Endothelial cell of umbilical vein (primary cell): ENCODE results near the gene UGCG. TPM values are rescaled to one million over a fixed set of nuclear protein-coding genes. Genes with fewer than 3 reads are reported as not detected.
"Not testable (repeated sequence)": the region's sequence is repeated elsewhere in the genome, so short reads cannot be mapped to it uniquely, and the experiment has no call there.

Source experiments
- BruUV-seq: library from RNA; stranded (reverse); fragments of 400-500 nt; replicated peaks from 2 replicates; lab custom pipeline; 2021; lab: Mats Ljungman, UMichigan
- CTCF ChIA-PET: fragments of 300-600, 350-600 bp; sonication (Branson Sonifier 250); formaldehyde crosslinking; loops from one replicate; lab custom pipeline; 2021; ENCODE audit warnings: antibody characterized with exemption, inconsistent platforms; lab: Charles Lee
- POLR2A ChIA-PET: fragments of 300-600, 350-600 bp; sonication (Branson Sonifier 250); formaldehyde crosslinking; loops from one replicate; lab custom pipeline; 2021; ENCODE audit warnings: antibody characterized with exemption, inconsistent platforms; lab: Charles Lee
- DNase-seq: peaks from one replicate; pipeline ENCODE4 v3.0.0-alpha.2; 2011; ENCODE audit warnings: low read depth, low spot score
- FAIRE-seq: peaks from 2 replicates; lab custom pipeline; 2011; peaks lifted over from hg19 to GRCh38; lab: Jason Lieb, UNC
- H2AFZ ChIP-seq: 2 replicates; pipeline ENCODE4 v1.6.0; 2012; ENCODE audit warnings: low read depth, low read length, control low read depth, inconsistent platforms
- H3K27ac ChIP-seq: 2 replicates; pipeline ENCODE4 v1.5.1; 2011; ENCODE audit warnings: low read depth, mild to moderate bottlenecking, control low read depth, low read length, moderate library complexity; ENCODE audit not compliant: insufficient read depth
- H3K27me3 ChIP-seq, 2 experiments: 2 replicates each; pipeline versions ENCODE4 v1.6.0 to v1.6.1; 2011; ENCODE audit warnings: low read length in 2 of 2, mixed read lengths in 1 of 2; ENCODE audit not compliant: control insufficient read depth in 2 of 2, insufficient read depth in 2 of 2
- H3K36me3 ChIP-seq, 2 experiments: 2 replicates in 1 of 2; 3 replicates in 1 of 2; pipeline ENCODE4 v1.5.1; 2011; ENCODE audit warnings: low read length in 2 of 2, mild to moderate bottlenecking in 1 of 2, moderate library complexity in 1 of 2; ENCODE audit not compliant: control insufficient read depth in 2 of 2, insufficient read depth in 2 of 2; ENCODE audit errors: extremely low read depth in 1 of 2
- H3K4me1 ChIP-seq: 3 replicates; pipeline ENCODE4 v1.5.1; 2011; ENCODE audit warnings: mild to moderate bottlenecking, low read length; ENCODE audit not compliant: control insufficient read depth, insufficient read depth; ENCODE audit errors: extremely low read depth
- H3K4me2 ChIP-seq: 2 replicates; pipeline ENCODE4 v1.6.1; 2011; ENCODE audit warnings: low read length, control low read depth, mixed read lengths; ENCODE audit not compliant: insufficient read depth
- H3K4me3 ChIP-seq, 3 experiments: fragments of 200-600 bp in 1 of 3; sonication (generic), shearing (Covaris generic) in 1 of 3; replicated peaks in 1 of 3; 2 replicates each; pipeline ENCODE4 v1.5.1; 2011 to 2016; ENCODE audit warnings: control low read depth in 3 of 3, low read length in 3 of 3, mild to moderate bottlenecking in 2 of 3, inconsistent platforms in 1 of 3, low read depth in 1 of 3, moderate library complexity in 1 of 3; ENCODE audit not compliant: insufficient read depth in 1 of 3
- H3K79me2 ChIP-seq: 2 replicates; pipeline ENCODE4 v1.6.0; 2012; ENCODE audit warnings: low read length, inconsistent platforms; ENCODE audit not compliant: control insufficient read depth, insufficient read depth
- H3K9ac ChIP-seq: replicated peaks from 2 replicates; pipeline ENCODE3; 2011; ENCODE audit warnings: low read length, control low read depth; ENCODE audit not compliant: insufficient read depth; ENCODE audit errors: extremely low read depth
- H3K9me1 ChIP-seq: replicated peaks from 3 replicates; pipeline ENCODE4 v1.6.0; 2011; ENCODE audit warnings: mild to moderate bottlenecking, low read length; ENCODE audit not compliant: control insufficient read depth, insufficient read depth; ENCODE audit errors: extremely low read depth
- H3K9me3 ChIP-seq: replicated peaks from 2 replicates; pipeline ENCODE4 v1.5.1; 2012; ENCODE audit warnings: low read length, inconsistent platforms; ENCODE audit not compliant: control insufficient read depth, insufficient read depth
- H4K20me1 ChIP-seq: replicated peaks from 2 replicates; pipeline ENCODE3; 2011; ENCODE audit warnings: mild to moderate bottlenecking, low read length; ENCODE audit not compliant: control insufficient read depth, insufficient read depth; ENCODE audit errors: extremely low read depth
- EZH2 ChIP-seq: IDR thresholded peaks from 2 replicates; pipeline ENCODE4 v1.6.1; 2012; ENCODE audit warnings: borderline replicate concordance, low read depth, mild to moderate bottlenecking, moderate library complexity, low read length, inconsistent platforms; ENCODE audit not compliant: severe bottlenecking
- MYC ChIP-seq: IDR thresholded peaks from one replicate; pipeline ENCODE4 v1.6.1; 2011; ENCODE audit warnings: mild to moderate bottlenecking, low read depth, low read length
- dilution Hi-C: fragments of 300-500 bp; cut with MboI; formaldehyde crosslinking; loops from one replicate; pipeline ENCODE4 v1.15.0; 2019; ENCODE audit warnings: low sequenced_read_pairs; ENCODE audit not compliant: extremely low pct_ligation_motif_present
- intact Hi-C: fragments of 100-400 bp; cut with micrococcal nuclease; formaldehyde crosslinking; loops from one replicate; pipeline ENCODE4 v1.10.0; 2022
- polyA plus RNA-seq, 4 experiments: library from polyadenylated mRNA; depleted of rRNA in 3 of 4; stranded (reverse) in 3 of 4; unstranded in 1 of 4; fragments of >200 nt; gene quantifications; 2 replicates each; pipeline versions ENCODE4 v1.2.1 to v1.2.3, GENCODE V29; 2011 to 2012; ENCODE audit warnings: missing spikeins in 1 of 4
- total RNA-seq: library from RNA; stranded (reverse); gene quantifications from 2 replicates; pipeline ENCODE4 v1.2.3, GENCODE V29; 2021

Gene UGCG
- total and polyA plus RNA-seq, 2 donors (not counting 3 experiments of a cell fraction or from before 2014, with no cell fraction given) = 28.5 to 38.5 TPM

- H3K9me3 ChIP-seq, H2AFZ ChIP-seq, dilution Hi-C loops, BruUV-seq, H3K9me1 ChIP-seq, H3K36me3 ChIP-seq, H4K20me1 ChIP-seq, H3K27ac ChIP-seq, H3K4me2 ChIP-seq, H3K27me3 ChIP-seq, intact Hi-C loops, FAIRE-seq, DNase-seq, H3K79me2 ChIP-seq, POLR2A ChIA-PET, H3K9ac ChIP-seq, H3K4me1 ChIP-seq, H3K4me3 ChIP-seq: not testable (repeated sequence)
- CTCF ChIA-PET = interaction anchor here (0.7 to 1.0 kb wide), 2 partner anchors 11 to 179 kb away, joined by 3 to 4 read pairs; no protein-coding TSS in a partner anchor
Measured at GRCh38 chr9:111890867-111891266, 5.7 kb upstream of the UGCG start.

- Histone ChIP-seq H4K20me1 (no peaks in the 10 kb centered on the region), H3K4me1 (peaks cover 6% of the 10 kb centered on the region), H3K36me3 (no peaks in the 10 kb centered on the region), H3K27me3 (no peaks in the 10 kb centered on the region), H3K27ac (no peak overlapping the region), H3K4me3 (no peak overlapping the region), H3K9me3 (no peaks in the 10 kb centered on the region), H3K9me1 (no peaks in the 10 kb centered on the region), H2AFZ (no peak overlapping the region), H3K79me2 (peaks cover 1% of the 10 kb centered on the region), H3K9ac (no peak overlapping the region), H3K4me2 (no peak overlapping the region)
- intact Hi-C loops = no loop called here
- DNase-seq = no peak
- FAIRE-seq = no peak
- TF ChIP-seq MYC (no peak), EZH2 (no peak)
- dilution Hi-C loops = no loop called here
- no TSS peak for BruUV-seq
- CTCF ChIA-PET = no interaction called here
- POLR2A ChIA-PET = no interaction called here
Measured at GRCh38 chr9:111891910-111892499, 4.6 kb upstream of the UGCG start.
